ENCODE data around the gene MCU.
"Not testable (repeated sequence)": the region's sequence is repeated elsewhere in the genome, so short reads cannot be mapped to it uniquely, and the experiment has no call there.

The MCU gene

DNA sequence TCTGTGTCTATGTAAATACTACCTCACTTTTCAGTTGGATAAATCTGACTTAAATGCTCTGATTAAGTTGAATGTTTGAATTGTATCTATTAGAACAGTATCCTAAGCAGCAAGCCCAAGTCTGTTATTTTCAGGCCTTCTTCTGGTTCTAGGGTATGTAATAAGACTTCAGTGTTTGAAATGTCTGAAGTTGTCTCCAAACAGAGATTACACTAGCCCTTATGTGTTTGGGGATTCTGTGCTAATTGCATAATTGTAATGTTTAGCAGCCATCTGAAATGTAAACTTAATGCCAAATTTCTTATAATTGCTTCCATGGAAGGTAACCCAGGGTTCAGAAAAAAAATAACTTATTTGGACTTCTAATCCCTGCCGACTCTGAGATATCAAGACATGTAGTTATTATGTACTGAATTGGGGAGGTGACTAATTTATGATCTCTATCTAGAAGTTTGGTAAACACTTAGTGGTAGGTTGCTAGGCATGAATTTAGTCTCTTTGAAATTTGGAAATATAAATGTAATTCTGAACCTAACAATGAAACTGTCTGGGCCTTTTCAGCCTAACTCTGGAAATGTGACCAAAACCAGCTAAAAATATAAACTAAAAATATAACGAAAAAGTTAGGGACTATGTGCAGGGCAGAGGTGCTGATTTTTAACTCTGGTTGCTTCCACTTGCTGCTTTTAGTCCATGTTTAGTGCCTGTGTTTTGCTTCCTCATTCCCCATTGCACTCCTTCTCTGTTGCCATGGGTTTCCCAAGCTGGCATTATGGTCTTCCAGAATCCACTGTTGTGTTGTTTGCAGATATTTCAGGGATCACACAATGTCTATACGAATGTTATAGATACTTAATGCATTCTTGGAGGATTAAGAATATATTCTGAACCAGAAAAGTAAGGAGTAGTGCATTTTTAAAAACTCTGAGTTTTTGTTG lies 54.8 kb downstream of the MCU start:
- H3K4me3 ChIP-seq (replicated peaks; ENCODE audit: low read depth, low read length): no peak overlapping the region
- peak; percentile 14 for DNase-seq (ENCODE audit: low read depth)
- TF ChIP-seq, protein P1, sequence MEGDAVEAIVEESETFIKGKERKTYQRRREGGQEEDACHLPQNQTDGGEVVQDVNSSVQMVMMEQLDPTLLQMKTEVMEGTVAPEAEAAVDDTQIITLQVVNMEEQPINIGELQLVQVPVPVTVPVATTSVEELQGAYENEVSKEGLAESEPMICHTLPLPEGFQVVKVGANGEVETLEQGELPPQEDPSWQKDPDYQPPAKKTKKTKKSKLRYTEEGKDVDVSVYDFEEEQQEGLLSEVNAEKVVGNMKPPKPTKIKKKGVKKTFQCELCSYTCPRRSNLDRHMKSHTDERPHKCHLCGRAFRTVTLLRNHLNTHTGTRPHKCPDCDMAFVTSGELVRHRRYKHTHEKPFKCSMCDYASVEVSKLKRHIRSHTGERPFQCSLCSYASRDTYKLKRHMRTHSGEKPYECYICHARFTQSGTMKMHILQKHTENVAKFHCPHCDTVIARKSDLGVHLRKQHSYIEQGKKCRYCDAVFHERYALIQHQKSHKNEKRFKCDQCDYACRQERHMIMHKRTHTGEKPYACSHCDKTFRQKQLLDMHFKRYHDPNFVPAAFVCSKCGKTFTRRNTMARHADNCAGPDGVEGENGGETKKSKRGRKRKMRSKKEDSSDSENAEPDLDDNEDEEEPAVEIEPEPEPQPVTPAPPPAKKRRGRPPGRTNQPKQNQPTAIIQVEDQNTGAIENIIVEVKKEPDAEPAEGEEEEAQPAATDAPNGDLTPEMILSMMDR (IDR thresholded peaks at IDR 0.05; ENCODE audit: low read length, missing control alignments): no peak

DNA sequence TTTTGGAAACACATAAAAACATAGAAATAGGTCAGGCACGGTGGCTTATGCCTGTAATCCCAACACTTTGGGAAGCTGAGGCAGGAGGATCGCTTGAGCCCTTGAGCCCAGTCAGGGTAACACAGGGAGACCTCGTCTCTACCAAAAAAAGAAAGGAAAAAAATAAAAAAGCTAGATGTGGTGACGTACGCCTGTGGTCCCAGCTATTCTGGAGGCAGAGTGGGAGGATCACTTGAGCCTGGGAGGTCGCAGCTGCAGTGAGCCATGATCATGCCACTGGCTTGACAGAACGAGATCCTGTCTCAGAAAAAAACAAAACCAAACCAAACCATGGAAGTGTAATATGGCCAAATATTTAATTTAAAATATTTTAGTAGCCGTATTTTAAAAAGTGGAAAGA lies 55.6 kb downstream of the MCU start:
- DNase-seq (ENCODE audit: low read depth): no peak
- H3K4me3 ChIP-seq (replicated peaks; ENCODE audit: low read depth, low read length): no peak overlapping the region
- TF ChIP-seq, protein P1 (IDR thresholded peaks at IDR 0.05; ENCODE audit: low read length, missing control alignments): no peak

DNA sequence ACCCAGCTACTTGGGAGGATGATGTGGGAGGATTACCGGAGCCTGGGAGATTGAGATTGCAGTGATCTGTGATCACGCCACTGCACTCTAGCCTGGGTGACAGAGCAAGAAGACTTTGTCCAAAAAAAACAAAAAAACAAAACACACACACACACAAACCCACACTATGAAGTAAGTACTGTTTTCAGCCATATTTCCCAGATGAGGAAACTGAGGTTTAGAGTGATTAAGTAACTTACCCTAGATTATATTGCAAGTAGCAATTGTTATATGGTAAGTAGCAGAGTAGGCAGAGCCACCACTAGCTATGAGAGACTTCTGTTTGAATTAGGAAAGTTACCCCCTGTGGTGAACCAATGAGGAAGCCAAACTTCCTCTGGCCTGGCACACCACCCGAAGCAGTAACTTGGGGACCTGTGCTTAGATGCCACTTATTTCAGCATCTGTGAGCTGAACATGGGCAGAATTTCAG lies 61.9 kb downstream of the MCU start:
- TF ChIP-seq, protein P1 (IDR thresholded peaks at IDR 0.05; ENCODE audit: low read length, missing control alignments): no peak
- no peak overlapping the region for H3K4me3 ChIP-seq (replicated peaks; ENCODE audit: low read depth, low read length)
- no peak for DNase-seq (ENCODE audit: low read depth)

DNA sequence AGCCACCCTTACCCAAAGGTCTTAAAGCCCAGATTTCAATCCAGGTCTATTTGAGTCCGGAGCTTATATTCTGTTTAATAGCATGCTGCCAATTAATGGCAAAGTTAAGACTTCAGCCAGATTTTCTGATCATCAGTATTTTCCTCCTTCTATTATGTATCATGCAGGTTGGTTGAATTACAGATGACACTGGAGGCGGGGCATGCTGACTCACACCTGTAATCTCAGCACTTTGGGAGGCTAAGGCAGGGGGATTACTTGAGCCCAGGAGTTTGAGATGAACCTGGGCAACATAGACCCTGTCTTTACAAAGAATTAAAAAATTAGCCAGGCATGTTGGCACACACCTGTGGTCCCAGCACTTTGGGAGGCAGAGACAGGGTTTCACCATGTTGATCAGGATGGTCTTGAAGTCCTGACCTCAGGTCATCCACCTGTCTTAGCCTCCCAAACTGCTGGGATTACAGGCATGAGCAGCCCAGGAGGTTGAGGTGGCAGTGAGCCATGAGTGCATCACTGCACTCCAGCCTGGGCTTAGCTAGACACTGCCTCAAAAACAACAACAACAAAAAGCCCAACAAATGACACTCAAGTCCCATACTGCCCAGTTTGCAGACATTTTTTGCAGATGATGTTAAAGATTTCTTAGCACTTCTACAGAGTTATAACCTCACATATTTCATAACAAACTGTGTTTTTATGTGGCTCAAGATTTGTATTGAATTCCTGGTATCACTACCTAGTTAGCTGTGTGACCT lies 62.5 kb downstream of the MCU start:
- TF ChIP-seq, protein P1 (IDR thresholded peaks at IDR 0.05; ENCODE audit: low read length, missing control alignments): no peak
- DNase-seq (ENCODE audit: low read depth): no peak
- no peak overlapping the region for H3K4me3 ChIP-seq (replicated peaks; ENCODE audit: low read depth, low read length)

DNA sequence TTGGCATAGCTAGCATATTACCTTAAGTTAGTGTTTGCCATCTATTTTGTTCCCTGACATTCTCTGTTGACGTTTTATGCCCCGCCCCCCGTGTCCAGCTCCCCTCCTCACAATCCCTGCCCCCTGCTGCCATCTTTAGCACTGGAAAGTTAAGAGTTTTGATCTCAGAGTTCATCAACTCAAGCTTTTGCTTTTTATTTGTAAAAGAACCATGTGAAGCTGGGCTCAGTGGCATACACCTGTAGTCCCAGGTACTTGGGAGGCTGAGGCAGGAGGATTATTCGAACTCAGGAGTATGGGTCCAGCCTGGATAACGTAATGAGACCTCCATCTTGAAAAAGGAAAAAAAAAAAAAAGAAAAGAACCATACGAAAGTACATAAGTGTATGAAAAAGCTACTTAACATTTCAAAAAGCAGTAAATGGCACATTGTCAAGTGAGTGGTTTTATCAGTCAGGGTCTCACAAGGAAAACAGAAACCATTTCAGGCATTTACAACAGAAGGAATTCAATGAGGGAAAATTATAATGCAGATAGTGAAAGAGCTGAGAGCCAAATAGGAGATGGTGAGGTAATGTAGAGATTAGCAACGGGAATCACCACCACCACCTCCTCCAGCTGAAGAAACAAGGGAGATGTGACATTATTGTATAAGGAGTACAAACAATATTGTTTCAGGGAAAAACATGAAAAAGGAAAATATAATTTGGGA lies 64.9 kb downstream of the MCU start:
- peak; percentile 67 for DNase-seq (ENCODE audit: low read depth)
- TF ChIP-seq, protein P1 (IDR thresholded peaks at IDR 0.05; ENCODE audit: low read length, missing control alignments): no peak

DNA sequence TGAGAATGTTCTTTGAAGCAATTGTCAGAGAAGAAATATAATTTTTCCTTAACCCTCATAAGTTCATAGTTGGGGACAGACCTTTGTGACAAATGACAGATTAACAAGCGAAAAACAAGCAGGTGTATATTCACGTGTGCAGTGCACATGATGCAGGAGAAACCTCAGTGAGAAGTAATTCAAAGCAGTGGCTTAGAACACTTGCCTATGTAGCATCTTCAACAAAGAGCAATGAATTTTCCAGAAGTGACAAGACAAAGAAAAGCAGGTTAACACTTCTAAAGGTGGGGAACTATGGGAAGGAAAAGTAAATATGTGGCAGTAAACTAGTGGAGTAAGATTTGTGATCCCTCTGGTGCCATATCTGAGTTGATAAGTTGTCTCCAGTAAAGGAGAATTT lies 65.8 kb downstream of the MCU start:
- no peak overlapping the region for H3K4me3 ChIP-seq (replicated peaks; ENCODE audit: low read depth, low read length)
- DNase-seq (ENCODE audit: low read depth): no peak
- TF ChIP-seq, protein P1 (IDR thresholded peaks at IDR 0.05; ENCODE audit: low read length, missing control alignments): no peak

More for the DNA sequence above, 64.9 kb downstream of the MCU start:
- no peak overlapping the region for H3K4me3 ChIP-seq (replicated peaks; ENCODE audit: low read depth, low read length)

DNA sequence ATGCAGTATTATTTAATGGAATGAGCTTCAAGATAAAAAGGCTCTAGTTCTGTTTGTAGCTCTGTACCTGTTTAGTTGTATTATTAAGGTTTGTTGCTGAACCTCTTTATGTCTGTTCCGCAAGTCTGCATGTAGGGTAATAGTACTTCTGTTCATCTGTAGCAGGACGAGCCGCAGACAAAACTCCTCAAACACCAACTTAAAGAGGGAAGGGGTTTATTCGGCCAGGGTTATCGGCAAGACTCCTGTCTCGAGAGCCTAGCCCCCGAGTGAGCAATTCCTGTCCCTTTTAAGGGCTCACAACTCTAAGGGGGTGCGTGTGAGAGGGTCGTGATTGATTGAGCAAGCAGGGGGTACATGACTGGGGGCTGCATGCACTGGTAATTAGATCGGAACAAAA lies 67.0 kb downstream of the MCU start:
- not testable (repeated sequence) for DNase-seq (ENCODE audit: low read depth); H3K4me3 ChIP-seq (replicated peaks; ENCODE audit: low read depth, low read length)

Measured in fibroblast of pulmonary artery (primary cell).